GM10266 (cell line): ENCODE results near the gene LATS2.

Experiments
- DNase-seq: peaks from one replicate; pipeline ENCODE4 v3.0.0; 2012; ENCODE audit errors: extremely low spot score
- TF ChIP-seq, protein P1 (sequence below): IDR thresholded peaks from 2 replicates; pipeline ENCODE4 v1.5.1; 2012; ENCODE audit warnings: mild to moderate bottlenecking, low read depth; ENCODE audit not compliant: control insufficient read depth, insufficient read depth; ENCODE audit errors: missing control alignments

Gene LATS2

DNA sequence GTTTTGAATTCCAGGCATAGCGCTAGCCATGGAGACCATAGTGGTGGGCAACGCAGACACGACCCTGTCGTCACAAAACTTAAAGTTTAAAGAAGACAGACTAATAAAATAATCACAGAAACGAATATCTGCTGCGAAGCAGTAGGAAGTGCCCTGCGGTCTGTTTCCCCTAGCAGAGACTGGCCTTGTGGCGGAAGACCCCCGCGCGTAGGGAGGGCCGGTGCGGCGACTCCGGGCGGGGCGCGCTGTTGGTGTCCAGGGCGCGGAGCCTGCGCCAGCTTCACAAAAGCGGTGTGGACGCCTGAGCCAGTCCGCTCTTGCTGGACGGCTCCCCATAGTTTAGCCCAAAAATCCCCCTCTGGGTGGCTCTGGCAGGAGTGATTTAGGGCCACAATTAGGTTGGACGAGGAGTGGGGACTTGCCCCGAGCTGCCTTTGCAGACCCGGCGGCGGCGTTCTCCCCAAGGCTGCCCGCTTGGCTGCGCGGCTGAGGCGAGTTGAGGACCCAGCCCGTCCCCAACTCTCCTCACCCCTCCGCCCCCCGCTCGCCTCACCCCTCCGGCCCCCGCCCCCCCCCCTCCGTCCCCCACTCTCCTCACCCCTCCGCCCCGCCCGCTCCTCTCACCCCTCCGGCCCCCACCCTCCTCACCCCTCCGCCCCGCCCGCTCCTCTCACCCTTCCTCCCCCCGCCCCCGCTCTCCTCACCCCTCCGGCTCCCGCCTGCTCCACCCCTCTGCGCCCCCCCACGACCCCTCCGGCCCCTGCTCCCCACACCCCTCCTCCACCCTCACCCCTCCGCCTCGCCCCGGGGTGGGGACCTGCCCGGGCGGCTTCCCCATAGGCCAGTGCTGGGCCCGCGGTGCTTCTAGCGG lies 14.2 kb upstream of the LATS2 start:
- TF ChIP-seq, protein P1, sequence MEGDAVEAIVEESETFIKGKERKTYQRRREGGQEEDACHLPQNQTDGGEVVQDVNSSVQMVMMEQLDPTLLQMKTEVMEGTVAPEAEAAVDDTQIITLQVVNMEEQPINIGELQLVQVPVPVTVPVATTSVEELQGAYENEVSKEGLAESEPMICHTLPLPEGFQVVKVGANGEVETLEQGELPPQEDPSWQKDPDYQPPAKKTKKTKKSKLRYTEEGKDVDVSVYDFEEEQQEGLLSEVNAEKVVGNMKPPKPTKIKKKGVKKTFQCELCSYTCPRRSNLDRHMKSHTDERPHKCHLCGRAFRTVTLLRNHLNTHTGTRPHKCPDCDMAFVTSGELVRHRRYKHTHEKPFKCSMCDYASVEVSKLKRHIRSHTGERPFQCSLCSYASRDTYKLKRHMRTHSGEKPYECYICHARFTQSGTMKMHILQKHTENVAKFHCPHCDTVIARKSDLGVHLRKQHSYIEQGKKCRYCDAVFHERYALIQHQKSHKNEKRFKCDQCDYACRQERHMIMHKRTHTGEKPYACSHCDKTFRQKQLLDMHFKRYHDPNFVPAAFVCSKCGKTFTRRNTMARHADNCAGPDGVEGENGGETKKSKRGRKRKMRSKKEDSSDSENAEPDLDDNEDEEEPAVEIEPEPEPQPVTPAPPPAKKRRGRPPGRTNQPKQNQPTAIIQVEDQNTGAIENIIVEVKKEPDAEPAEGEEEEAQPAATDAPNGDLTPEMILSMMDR, result no peak
- peak; percentile 58 for DNase-seq

DNA sequence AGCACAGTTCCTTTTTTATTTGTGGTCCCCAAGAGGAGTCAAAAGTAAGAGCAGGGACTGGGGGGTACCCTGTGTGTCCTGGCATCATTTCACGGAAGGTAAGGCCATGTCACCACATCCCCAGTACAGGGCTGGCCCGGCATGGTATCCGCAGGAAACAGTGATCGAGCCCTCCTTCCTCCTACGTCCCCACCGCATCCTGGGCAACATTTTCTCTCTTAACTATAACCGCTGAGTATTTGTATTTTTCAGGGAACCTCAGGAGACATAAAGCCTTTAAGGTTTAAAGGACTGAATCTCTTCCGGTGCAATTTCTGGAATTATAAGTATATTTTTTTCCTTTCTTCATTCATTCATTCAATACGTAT lies 13.6 kb upstream of the LATS2 start:
- TF ChIP-seq, protein P1, result no peak
- DNase-seq, result peak; percentile 44

DNA sequence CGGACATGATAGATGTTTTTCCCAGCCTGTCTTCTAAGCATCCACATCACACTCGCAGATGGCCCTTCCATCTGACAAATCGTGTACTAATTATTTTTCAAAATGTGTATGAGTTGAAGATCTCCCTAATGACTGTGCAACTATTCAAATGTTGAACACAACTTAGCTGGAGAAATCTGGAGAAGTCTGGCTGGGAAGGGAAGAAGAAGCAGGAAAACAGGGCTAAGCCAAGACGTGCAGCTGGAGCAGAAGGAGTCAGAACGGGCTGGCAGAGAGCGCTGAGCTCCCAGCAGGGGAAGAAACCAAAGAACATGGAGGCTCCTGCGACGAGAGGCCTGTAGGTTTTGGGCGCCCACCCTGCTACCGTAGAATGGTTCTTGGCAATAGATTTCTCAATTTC lies 13.2 kb upstream of the LATS2 start:
- TF ChIP-seq, protein P1, result no peak
- DNase-seq, result peak; percentile 32

GRCh38 chr13:21071924-21072323 lies 10.5 kb upstream of the LATS2 start:
- DNase-seq, result no peak
- TF ChIP-seq, protein P1, result no peak

- TF ChIP-seq, protein P1, result no peak
- DNase-seq, result no peak
These were observed 9.6 kb upstream of the LATS2 start for GRCh38 chr13:21071015-21071414.

- TF ChIP-seq, protein P1, result no peak
- DNase-seq, result no peak
These were observed 8.2 kb upstream of the LATS2 start for GRCh38 chr13:21069561-21070004.

DNA sequence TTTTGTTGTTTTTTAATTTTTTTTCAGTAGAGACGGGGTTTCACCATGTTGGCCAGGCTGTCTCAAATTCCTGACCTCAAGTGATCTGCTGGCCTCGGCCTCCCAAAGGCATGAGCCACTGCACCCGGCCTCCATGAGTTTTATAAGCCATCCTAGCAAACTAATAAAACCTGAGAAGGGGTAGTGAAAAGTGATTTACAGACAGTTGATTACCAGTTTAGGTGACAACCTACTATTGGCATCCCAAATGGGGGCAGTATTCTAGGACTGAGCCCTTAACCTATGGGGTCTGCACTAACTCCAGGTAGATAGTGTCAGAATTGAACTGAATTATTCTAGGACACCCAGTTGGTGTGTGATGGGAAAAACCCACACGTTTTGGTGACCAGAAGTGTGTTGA lies 6.5 kb upstream of the LATS2 start:
- TF ChIP-seq, protein P1, result no peak
- no peak for DNase-seq
